Activated CD8-positive, alpha-beta T cell treated with anti-CD3 and anti-CD28 coated beads for 36 hours (primary cell): ENCODE results near the gene DNAAF3. TPM values are rescaled to one million over a fixed set of nuclear protein-coding genes. Genes with fewer than 3 reads are reported as not detected.
A peak's percentile ranks its signal among the peaks of the same experiment; 100 is the strongest.
"Not testable (repeated sequence)": the region's sequence is repeated elsewhere in the genome, so short reads cannot be mapped to it uniquely, and the experiment has no call there.

Source experiments
- ATAC-seq: fragments of 200-7000 bp; cut with Tn5 transposase; one replicate; pipeline ENCODE4 v1.10.0; 2021; ENCODE audit warnings: mild to moderate bottlenecking, moderate library complexity
- CTCF ChIA-PET: fragments of 350-600 bp; sonication (Branson Sonifier 250); formaldehyde crosslinking; loops from one replicate; lab custom pipeline; 2021; ENCODE audit warnings: antibody characterized with exemption; lab: Charles Lee
- POLR2A ChIA-PET: fragments of 350-600 bp; sonication (Branson Sonifier 250); formaldehyde crosslinking; loops from one replicate; lab custom pipeline; 2021; ENCODE audit warnings: antibody characterized with exemption; lab: Charles Lee
- DNase-seq: peaks from one replicate; pipeline ENCODE4 v3.0.0-alpha.2; 2020
- H3K27ac Mint-ChIP-seq: one replicate; pipeline ENCODE4 v1.8.0; 2021; ENCODE audit warnings: mild to moderate bottlenecking, mixed read lengths
- H3K27me3 Mint-ChIP-seq: one replicate; pipeline ENCODE4 v1.8.0; 2021; ENCODE audit warnings: mixed read lengths
- H3K36me3 Mint-ChIP-seq: one replicate; pipeline ENCODE4 v1.8.0; 2021; ENCODE audit warnings: low read depth, mixed read lengths
- H3K4me1 Mint-ChIP-seq: one replicate; pipeline ENCODE4 v1.8.0; 2021; ENCODE audit warnings: low read depth, mixed read lengths
- H3K4me3 Mint-ChIP-seq: one replicate; pipeline ENCODE4 v1.8.0; 2021; ENCODE audit warnings: mild to moderate bottlenecking, moderate library complexity, mixed read lengths
- H3K9me3 Mint-ChIP-seq: one replicate; pipeline ENCODE4 v1.8.0; 2021; ENCODE audit warnings: mixed read lengths
- CTCF ChIP-seq: fragments of 200-600 bp; IDR thresholded peaks from one replicate; pipeline ENCODE4 v1.8.0; 2022; ENCODE audit warnings: antibody characterized with exemption, mild to moderate bottlenecking
- intact Hi-C: fragments of 100-400 bp; cut with micrococcal nuclease; formaldehyde crosslinking; loops from one replicate; pipeline ENCODE4 v1.10.0; 2022
- total RNA-seq, 2 experiments: library from RNA; stranded (reverse); gene quantifications; one replicate each; pipeline ENCODE4 v1.2.3, GENCODE V29; 2021

The DNAAF3 gene
- total RNA-seq, 2 experiments from 2014 or later, result not detected

GRCh38 chr19:55173186-55173713 is 6.8 kb upstream of the DNAAF3 start:
- peak overlapping the region; percentile 47 for H3K4me3 Mint-ChIP-seq
- no peaks in the 10 kb centered on the region for H3K9me3 Mint-ChIP-seq
- intact Hi-C loops, result no loop called here
- H3K27me3 Mint-ChIP-seq, result peaks cover 70% of the 10 kb centered on the region
- no peak for ATAC-seq
- peaks cover 11% of the 10 kb centered on the region for H3K4me1 Mint-ChIP-seq
- TF ChIP-seq CTCF, result no peak
- no peaks in the 10 kb centered on the region for H3K36me3 Mint-ChIP-seq
- no peak overlapping the region for H3K27ac Mint-ChIP-seq
- CTCF ChIA-PET, result interaction anchor here (1.2 to 1.5 kb wide), 2 partner anchors 13 to 15 kb away, joined by 3 to 12 read pairs; partner anchors contain the start of gene TNNI3
- no peak for DNase-seq
- POLR2A ChIA-PET, result interaction anchor here (1.4 kb wide), 1 partner anchor 86 kb away, joined by 5 read pairs; the partner anchor contains the start of gene PPP6R1

- POLR2A ChIA-PET, result no interaction called here
- CTCF ChIA-PET, result no interaction called here
- Mint-ChIP-seq H3K27ac (no peak overlapping the region), H3K4me1 (peaks cover 11% of the 10 kb centered on the region), H3K36me3 (no peaks in the 10 kb centered on the region), H3K4me3 (no peak overlapping the region), H3K27me3 (peaks cover 68% of the 10 kb centered on the region), H3K9me3 (no peaks in the 10 kb centered on the region)
- DNase-seq (no peak), ATAC-seq (no peak)
- intact Hi-C loops, result no loop called here
- TF ChIP-seq CTCF, result no peak
Observed at GRCh38 chr19:55172741-55173140, 6.3 kb upstream of the DNAAF3 start.

DNA sequence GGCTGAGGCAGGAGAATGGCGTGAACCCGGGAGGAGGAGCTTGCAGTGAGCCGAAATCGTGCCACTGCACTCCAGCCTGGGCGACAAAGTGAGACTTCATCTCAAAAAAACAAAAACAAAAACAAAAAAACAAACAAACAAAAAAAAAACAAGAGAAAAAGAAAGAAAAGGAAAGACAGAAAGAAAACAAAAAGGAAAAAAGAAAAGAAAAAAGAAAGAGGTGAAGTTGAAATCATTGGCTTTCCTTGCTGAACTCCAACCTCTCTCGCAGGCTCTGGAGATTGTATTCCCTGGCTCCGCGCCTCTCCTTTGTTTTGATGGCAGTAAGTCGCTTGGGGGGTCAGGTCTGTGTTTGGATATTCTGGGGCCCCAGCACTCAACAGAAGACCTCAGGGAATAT is 5.9 kb upstream of the DNAAF3 start:
- ATAC-seq, H3K9me3 Mint-ChIP-seq, H3K36me3 Mint-ChIP-seq, POLR2A ChIA-PET, H3K27ac Mint-ChIP-seq, DNase-seq, H3K4me3 Mint-ChIP-seq, intact Hi-C loops: not testable (repeated sequence)
- Mint-ChIP-seq H3K4me1 (peaks cover 11% of the 10 kb centered on the region), H3K27me3 (peaks cover 70% of the 10 kb centered on the region)
- CTCF ChIA-PET, result interaction anchor here (4.7 kb wide), 1 partner anchor 12 kb away, joined by 16 read pairs; no protein-coding TSS in a partner anchor

- intact Hi-C loops, result no loop called here
- POLR2A ChIA-PET, result no interaction called here
- no peak for TF ChIP-seq CTCF
- Mint-ChIP-seq H3K27ac (no peak overlapping the region), H3K4me3 (no peak overlapping the region), H3K36me3 (no peaks in the 10 kb centered on the region), H3K9me3 (no peaks in the 10 kb centered on the region), H3K27me3 (peaks cover 68% of the 10 kb centered on the region), H3K4me1 (peaks cover 19% of the 10 kb centered on the region)
- DNase-seq (no peak), ATAC-seq (no peak)
- CTCF ChIA-PET, result interaction anchor here (4.7 kb wide), 1 partner anchor 11 kb away, joined by 16 read pairs; no protein-coding TSS in a partner anchor
Observed at GRCh38 chr19:55171440-55171839, 5.0 kb upstream of the DNAAF3 start.

DNA sequence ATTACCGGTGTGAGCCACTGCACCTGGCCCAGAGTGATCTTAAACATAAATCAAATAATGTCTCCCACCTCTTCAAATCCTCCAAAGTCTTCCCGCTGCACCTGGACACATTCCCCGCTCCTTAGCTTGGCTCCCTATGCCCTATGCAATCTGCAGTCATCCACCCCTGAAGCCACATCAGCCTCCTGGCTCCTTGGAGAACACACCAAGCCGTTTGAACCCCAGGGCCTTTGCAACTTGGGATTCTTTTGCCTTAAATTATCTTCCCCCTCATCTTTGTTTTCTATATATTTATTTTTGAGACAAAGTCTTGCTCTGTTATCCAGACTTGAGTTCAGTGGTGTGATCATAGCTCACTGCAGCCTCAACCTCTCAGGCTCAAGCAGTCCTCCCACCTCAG is 2.7 kb upstream of the DNAAF3 start:
- Mint-ChIP-seq H3K27me3 (peaks cover 66% of the 10 kb centered on the region), H3K27ac (no peak overlapping the region), H3K4me3 (no peak overlapping the region), H3K4me1 (peaks cover 17% of the 10 kb centered on the region), H3K9me3 (no peaks in the 10 kb centered on the region), H3K36me3 (no peaks in the 10 kb centered on the region)
- intact Hi-C loops, result no loop called here
- ATAC-seq (no peak), DNase-seq (no peak)
- CTCF ChIA-PET, result interaction anchor here (4.7 kb wide), 1 partner anchor 9 kb away, joined by 16 read pairs; no protein-coding TSS in a partner anchor
- TF ChIP-seq CTCF, result no peak
- POLR2A ChIA-PET, result no interaction called here
